Fibroblast of lung (primary cell): ENCODE data around the gene AIPL1. TPM values are rescaled to one million over a fixed set of nuclear protein-coding genes. Genes with fewer than 3 reads are reported as not detected.

Source experiments
- DNase-seq, 2 donors: peaks; one replicate each; pipeline versions ENCODE4 v3.0.0 to v3.0.0-alpha.2; 2010; ENCODE audit warnings: low read depth in 2 of 2
- H2AFZ ChIP-seq: 2 replicates; pipeline ENCODE4 v1.5.1; 2012; ENCODE audit warnings: low read length, control low read depth, inconsistent platforms
- H3K27ac ChIP-seq: 2 replicates; pipeline ENCODE4 v1.5.1; 2011; ENCODE audit warnings: low read length, control low read depth; ENCODE audit not compliant: insufficient read depth
- H3K27me3 ChIP-seq: 2 replicates; pipeline ENCODE4 v1.5.1; 2011; ENCODE audit warnings: mild to moderate bottlenecking, low read length; ENCODE audit not compliant: control insufficient read depth, insufficient read depth
- H3K36me3 ChIP-seq: 2 replicates; pipeline ENCODE4 v1.5.1; 2011; ENCODE audit warnings: low read length; ENCODE audit not compliant: control insufficient read depth, insufficient read depth
- H3K4me1 ChIP-seq: 2 replicates; pipeline ENCODE4 v1.5.1; 2011; ENCODE audit warnings: low read length; ENCODE audit not compliant: control insufficient read depth, insufficient read depth; ENCODE audit errors: extremely low read depth
- H3K4me2 ChIP-seq: 2 replicates; pipeline ENCODE4 v1.5.1; 2011; ENCODE audit warnings: low read length, control low read depth; ENCODE audit not compliant: insufficient read depth; ENCODE audit errors: extremely low read depth
- H3K4me3 ChIP-seq, 4 experiments: fragments of 200-600 bp in 1 of 4; sonication (generic) in 1 of 4; replicated peaks in 1 of 4; 2 replicates each; pipeline ENCODE4 v1.5.1; 2011 to 2016; ENCODE audit warnings: low read length in 4 of 4, low read depth in 3 of 4, mild to moderate bottlenecking in 3 of 4, control low read depth in 2 of 4, inconsistent platforms in 1 of 4, mixed read lengths in 1 of 4; ENCODE audit not compliant: insufficient read depth in 1 of 4; ENCODE audit errors: control extremely low read depth in 1 of 4
- H3K79me2 ChIP-seq: 2 replicates; pipeline ENCODE4 v1.5.1; 2012; ENCODE audit warnings: mild to moderate bottlenecking, low read length, inconsistent platforms; ENCODE audit not compliant: control insufficient read depth, insufficient read depth
- H3K9ac ChIP-seq: 2 replicates; pipeline ENCODE4 v1.5.1; 2011; ENCODE audit warnings: mild to moderate bottlenecking, low read length, control low read depth; ENCODE audit not compliant: insufficient read depth
- H3K9me3 ChIP-seq: 2 replicates; pipeline ENCODE4 v1.5.1; 2012; ENCODE audit warnings: low read depth, low read length; ENCODE audit not compliant: control insufficient read depth, insufficient read depth
- H4K20me1 ChIP-seq: 2 replicates; pipeline ENCODE4 v1.5.1; 2011; ENCODE audit warnings: low read length; ENCODE audit not compliant: control insufficient read depth, insufficient read depth; ENCODE audit errors: extremely low read depth
- EZH2 ChIP-seq: IDR thresholded peaks from 2 replicates; pipeline ENCODE4 v1.5.1; 2012; ENCODE audit warnings: low read length, control low read depth, mild to moderate bottlenecking; ENCODE audit errors: missing control alignments
- polyA plus RNA-seq, 2 donors: library from polyadenylated mRNA; depleted of rRNA in 1 of 2; stranded (reverse) in 1 of 2; unstranded in 1 of 2; fragments of >200 nt; gene quantifications; 2 replicates each; pipeline ENCODE4 v1.2.1, GENCODE V29; 2011 to 2012; ENCODE audit warnings: missing spikeins in 1 of 2
- total RNA-seq: library from RNA; depleted of rRNA; stranded (reverse); fragments of >200 nt; gene quantifications from 2 replicates; pipeline ENCODE4 v1.2.1, GENCODE V29; 2014
- TF ChIP-seq, protein P1 (sequence below), 2 donors: IDR thresholded peaks in 1 of 2; conservative IDR thresholded peaks in 1 of 2; 1 replicate in 1 of 2; 2 replicates in 1 of 2; pipeline ENCODE4 v1.5.1; 2011 to 2012; ENCODE audit warnings: low read length in 2 of 2, control low read depth in 1 of 2, inconsistent platforms in 1 of 2, low read depth in 1 of 2, mild to moderate bottlenecking in 1 of 2

AIPL1 gene
- total and polyA plus RNA-seq, 2 donors (not counting 1 experiment from before 2014, with no cell fraction given): 0.05 TPM; not detected in 1

DNA sequence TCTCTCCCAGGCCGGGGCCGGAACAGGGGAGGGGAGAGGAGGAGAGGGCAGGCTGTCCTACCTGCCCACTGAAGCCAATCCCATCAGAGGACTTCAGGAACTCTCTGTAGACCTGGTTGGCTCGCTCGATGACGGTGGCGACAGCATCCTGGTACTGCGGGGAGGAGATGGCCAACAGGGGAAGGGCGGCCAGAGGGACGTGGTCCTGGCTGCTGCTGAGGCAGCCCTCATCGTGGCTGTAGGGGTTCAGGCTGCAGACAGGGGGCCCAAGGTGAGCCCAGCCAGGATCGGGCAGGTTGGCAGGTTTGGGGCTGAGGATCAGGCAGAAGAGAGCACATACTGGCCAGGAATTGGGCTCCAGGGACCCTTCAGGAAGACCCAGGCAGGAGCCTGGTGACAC is 43.6 kb upstream of the AIPL1 start:
- H3K79me2 ChIP-seq: no peaks in the 10 kb centered on the region
- H3K4me1 ChIP-seq: no peaks in the 10 kb centered on the region
- H3K4me3 ChIP-seq: no peak overlapping the region
- H4K20me1 ChIP-seq: no peaks in the 10 kb centered on the region
- peaks cover 9% of the 10 kb centered on the region for H3K27me3 ChIP-seq
- H2AFZ ChIP-seq: no peak overlapping the region
- no peak overlapping the region for H3K27ac ChIP-seq
- H3K9ac ChIP-seq: no peak overlapping the region
- no peak for DNase-seq
- no peak overlapping the region for H3K4me2 ChIP-seq
- TF ChIP-seq, protein P1, sequence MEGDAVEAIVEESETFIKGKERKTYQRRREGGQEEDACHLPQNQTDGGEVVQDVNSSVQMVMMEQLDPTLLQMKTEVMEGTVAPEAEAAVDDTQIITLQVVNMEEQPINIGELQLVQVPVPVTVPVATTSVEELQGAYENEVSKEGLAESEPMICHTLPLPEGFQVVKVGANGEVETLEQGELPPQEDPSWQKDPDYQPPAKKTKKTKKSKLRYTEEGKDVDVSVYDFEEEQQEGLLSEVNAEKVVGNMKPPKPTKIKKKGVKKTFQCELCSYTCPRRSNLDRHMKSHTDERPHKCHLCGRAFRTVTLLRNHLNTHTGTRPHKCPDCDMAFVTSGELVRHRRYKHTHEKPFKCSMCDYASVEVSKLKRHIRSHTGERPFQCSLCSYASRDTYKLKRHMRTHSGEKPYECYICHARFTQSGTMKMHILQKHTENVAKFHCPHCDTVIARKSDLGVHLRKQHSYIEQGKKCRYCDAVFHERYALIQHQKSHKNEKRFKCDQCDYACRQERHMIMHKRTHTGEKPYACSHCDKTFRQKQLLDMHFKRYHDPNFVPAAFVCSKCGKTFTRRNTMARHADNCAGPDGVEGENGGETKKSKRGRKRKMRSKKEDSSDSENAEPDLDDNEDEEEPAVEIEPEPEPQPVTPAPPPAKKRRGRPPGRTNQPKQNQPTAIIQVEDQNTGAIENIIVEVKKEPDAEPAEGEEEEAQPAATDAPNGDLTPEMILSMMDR (conservative IDR thresholded peaks at IDR 0.05 in 1 of 2, IDR thresholded peaks at IDR 0.05 in 1 of 2; ENCODE audit: low read depth in 1 of 2, low read length in 2 of 2): no peak
- no peak for TF ChIP-seq EZH2
- no peaks in the 10 kb centered on the region for H3K36me3 ChIP-seq
- no peaks in the 10 kb centered on the region for H3K9me3 ChIP-seq

DNA sequence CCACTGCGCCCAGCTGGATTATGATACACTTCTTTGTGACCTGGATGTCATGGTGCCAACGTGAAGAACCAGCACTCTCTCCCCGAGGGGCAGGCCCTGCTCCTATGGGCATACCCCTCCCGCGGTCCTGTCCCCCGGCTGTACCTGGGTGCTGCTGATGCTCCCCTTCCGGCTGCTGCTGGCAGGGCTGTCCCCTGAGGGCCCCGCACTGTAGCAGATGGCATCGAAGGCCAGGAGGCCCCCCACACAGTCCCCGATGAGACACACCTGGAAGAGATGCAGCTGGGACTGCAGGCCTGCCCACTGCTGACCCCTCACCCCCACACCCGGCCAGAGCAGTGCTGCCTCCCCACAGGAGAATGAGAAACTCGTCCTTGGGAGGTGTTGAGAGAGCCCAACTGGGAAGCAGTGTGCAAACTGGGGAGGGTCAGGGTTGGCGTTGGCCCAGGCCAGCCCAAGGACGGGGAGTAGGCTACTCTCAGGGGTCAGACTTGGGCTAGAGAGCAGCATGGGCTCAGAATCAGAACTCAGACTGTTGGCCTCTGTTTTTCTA is 43.0 kb upstream of the AIPL1 start:
- H3K4me2 ChIP-seq: no peak overlapping the region
- H3K36me3 ChIP-seq: no peaks in the 10 kb centered on the region
- H3K27me3 ChIP-seq: peaks cover 9% of the 10 kb centered on the region
- H3K79me2 ChIP-seq: no peaks in the 10 kb centered on the region
- no peaks in the 10 kb centered on the region for H3K9me3 ChIP-seq
- H3K27ac ChIP-seq: no peak overlapping the region
- TF ChIP-seq EZH2: no peak
- TF ChIP-seq, protein P1 (conservative IDR thresholded peaks at IDR 0.05 in 1 of 2, IDR thresholded peaks at IDR 0.05 in 1 of 2; ENCODE audit: low read depth in 1 of 2, low read length in 2 of 2): no peak
- DNase-seq: no peak
- no peak overlapping the region for H3K4me3 ChIP-seq
- H3K4me1 ChIP-seq: no peaks in the 10 kb centered on the region
- no peaks in the 10 kb centered on the region for H4K20me1 ChIP-seq
- no peak overlapping the region for H3K9ac ChIP-seq
- H2AFZ ChIP-seq: no peak overlapping the region

GRCh38 chr17:6476810-6477179 is 41.9 kb upstream of the AIPL1 start:
- Histone ChIP-seq H2AFZ (no peak overlapping the region), H3K9ac (no peak overlapping the region), H3K4me3 (no peak overlapping the region), H3K27ac (no peak overlapping the region), H3K27me3 (peaks cover 9% of the 10 kb centered on the region), H3K36me3 (no peaks in the 10 kb centered on the region), H3K4me2 (no peak overlapping the region), H3K9me3 (no peaks in the 10 kb centered on the region), H3K79me2 (no peaks in the 10 kb centered on the region), H3K4me1 (no peaks in the 10 kb centered on the region), H4K20me1 (no peaks in the 10 kb centered on the region)
- DNase-seq: no peak
- TF ChIP-seq EZH2: no peak
- TF ChIP-seq, protein P1 (conservative IDR thresholded peaks at IDR 0.05 in 1 of 2, IDR thresholded peaks at IDR 0.05 in 1 of 2; ENCODE audit: low read depth in 1 of 2, low read length in 2 of 2): no peak
